ENCODE data around the gene C1GALT1.
A peak's percentile ranks its signal among the peaks of the same experiment; 100 is the strongest.
"Not testable (repeated sequence)": the region's sequence is repeated elsewhere in the genome, so short reads cannot be mapped to it uniquely, and the experiment has no call there.

C1GALT1 gene

GRCh38 chr7:7188091-7188490 is 5.7 kb downstream of the C1GALT1 start:
- H3K4me3 ChIP-seq (ENCODE audit: control insufficient read depth, low read depth, low read length): no peak overlapping the region
- TF ChIP-seq CTCF (conservative IDR thresholded peaks at IDR 0.05; ENCODE audit: control insufficient read depth, insufficient read depth, low read depth, low read length): no peak
- no peak for DNase-seq (ENCODE audit: low read depth)

DNA sequence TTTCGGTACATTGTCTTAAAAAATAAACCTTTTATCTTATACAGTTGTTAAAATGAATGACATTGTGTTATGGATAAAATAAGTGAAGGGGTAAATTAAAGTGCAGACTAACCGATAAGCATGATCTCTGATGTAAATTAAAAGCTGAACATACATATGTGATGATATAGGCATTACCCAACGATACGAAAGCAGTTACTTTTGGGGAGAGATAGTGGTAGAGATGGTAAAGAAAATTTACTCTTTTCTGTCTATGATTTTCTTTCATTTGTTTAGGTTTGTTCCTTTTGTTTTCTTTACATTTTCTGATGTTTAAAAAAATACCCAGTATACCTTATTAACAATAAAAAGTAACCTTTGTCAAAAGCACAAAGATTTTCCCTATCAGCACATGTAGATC is 6.4 kb downstream of the C1GALT1 start:
- TF ChIP-seq CTCF (conservative IDR thresholded peaks at IDR 0.05; ENCODE audit: control insufficient read depth, insufficient read depth, low read depth, low read length): no peak
- DNase-seq (ENCODE audit: low read depth): no peak
- no peak overlapping the region for H3K4me3 ChIP-seq (ENCODE audit: control insufficient read depth, low read depth, low read length)

GRCh38 chr7:7190142-7190541 is 7.8 kb downstream of the C1GALT1 start:
- TF ChIP-seq CTCF (conservative IDR thresholded peaks at IDR 0.05; ENCODE audit: control insufficient read depth, insufficient read depth, low read depth, low read length): no peak
- no peak overlapping the region for H3K4me3 ChIP-seq (ENCODE audit: control insufficient read depth, low read depth, low read length)
- DNase-seq (ENCODE audit: low read depth): peak; percentile 81

DNA sequence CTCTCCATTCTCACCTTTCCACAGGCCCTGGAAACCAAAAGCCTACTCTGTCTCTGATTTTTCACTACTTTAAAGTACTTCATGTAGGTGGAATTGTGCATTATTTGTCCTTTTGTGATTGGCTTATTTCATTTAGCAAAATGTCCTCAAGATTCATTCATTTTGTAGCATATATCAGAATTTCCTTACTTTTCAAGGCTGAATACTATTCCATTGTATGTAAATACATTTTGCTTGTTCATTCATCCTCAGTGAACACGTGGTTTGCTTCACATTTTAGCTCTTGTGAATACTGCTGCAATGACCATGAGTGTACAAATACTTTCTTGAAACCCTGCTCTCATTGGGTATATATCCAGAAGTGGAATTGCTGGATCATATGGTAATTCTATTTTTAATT is 8.8 kb downstream of the C1GALT1 start:
- DNase-seq (ENCODE audit: low read depth): no peak

DNA sequence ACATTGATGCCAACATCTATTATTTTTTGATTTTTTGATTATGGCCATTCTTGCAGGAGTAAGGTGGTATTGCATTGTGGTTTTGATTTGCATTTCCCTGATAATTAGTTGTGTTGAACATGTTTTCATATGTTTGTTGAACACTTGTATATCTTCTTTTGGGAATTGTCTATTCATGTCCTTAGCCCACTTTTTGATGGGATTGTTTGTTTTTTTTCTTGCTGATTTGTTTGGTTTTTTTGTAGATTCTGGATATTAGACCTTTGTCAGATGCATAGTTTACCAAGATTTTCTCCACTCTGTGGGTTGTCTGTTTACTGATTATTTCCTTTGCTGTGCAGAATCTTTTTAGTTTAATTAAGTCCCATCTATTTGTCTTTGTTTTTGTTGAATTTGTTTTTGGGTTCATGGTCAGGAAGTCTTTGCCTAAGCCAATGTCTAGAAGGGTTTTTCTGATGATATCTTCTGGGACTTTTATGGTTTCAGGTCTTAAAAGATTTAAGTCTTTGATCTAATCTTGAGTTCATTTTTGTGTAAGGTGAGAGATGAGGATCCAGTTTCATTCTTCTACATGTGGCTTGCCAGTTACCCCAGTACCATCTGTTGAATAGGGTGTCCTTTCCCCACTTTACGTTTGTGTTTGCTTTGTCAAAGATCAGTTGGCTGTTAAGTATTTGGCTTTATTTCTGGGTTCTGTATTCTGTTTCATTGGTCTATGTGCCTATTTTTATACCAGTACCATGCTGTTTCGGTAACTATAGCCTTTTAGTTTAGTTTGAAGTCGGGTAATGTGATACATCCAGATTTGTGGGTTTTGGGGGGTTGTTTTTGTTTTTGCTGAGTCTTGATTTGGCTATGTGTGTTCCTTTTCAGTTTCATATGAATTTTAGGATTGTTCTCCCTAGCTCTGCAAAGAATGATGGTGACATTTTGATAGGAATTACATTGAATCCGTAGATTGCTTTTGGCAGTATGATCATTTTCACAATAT is 10.7 kb downstream of the C1GALT1 start:
- not testable (repeated sequence) for DNase-seq (ENCODE audit: low read depth); H3K4me3 ChIP-seq (ENCODE audit: control insufficient read depth, low read depth, low read length)

More for the DNA sequence above, 8.8 kb downstream of the C1GALT1 start:
- TF ChIP-seq CTCF (conservative IDR thresholded peaks at IDR 0.05; ENCODE audit: control insufficient read depth, insufficient read depth, low read depth, low read length): no peak
- H3K4me3 ChIP-seq (ENCODE audit: control insufficient read depth, low read depth, low read length): no peak overlapping the region

GRCh38 chr7:7199592-7199991 is 17.2 kb downstream of the C1GALT1 start:
- not testable (repeated sequence) for DNase-seq (ENCODE audit: low read depth); H3K4me3 ChIP-seq (ENCODE audit: control insufficient read depth, low read depth, low read length)

DNA sequence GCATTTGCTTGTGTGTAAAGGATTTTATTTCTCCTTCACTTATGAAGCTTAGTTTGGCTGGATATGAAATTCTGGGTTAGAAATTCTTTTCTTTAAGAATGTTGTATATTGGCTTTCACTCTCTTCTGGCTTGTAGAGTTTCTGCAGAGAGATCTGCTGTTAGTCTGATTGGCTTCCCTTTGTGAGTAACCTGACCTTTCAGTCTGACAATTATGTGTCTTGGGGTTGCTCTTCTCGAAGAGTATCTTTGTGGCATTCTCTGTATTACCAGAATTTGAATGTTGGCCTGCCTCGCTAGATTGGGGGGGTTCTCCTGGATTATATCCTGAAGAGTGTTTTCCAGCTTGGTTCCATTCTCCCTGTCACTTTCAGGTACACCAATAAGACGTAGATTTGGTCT is 17.9 kb downstream of the C1GALT1 start:
- not testable (repeated sequence) for H3K4me3 ChIP-seq (ENCODE audit: control insufficient read depth, low read depth, low read length); DNase-seq (ENCODE audit: low read depth)

GRCh38 chr7:7201578-7202374 is 19.4 kb downstream of the C1GALT1 start:
- no peak for TF ChIP-seq CTCF (conservative IDR thresholded peaks at IDR 0.05; ENCODE audit: control insufficient read depth, insufficient read depth, low read depth, low read length)
- no peak for DNase-seq (ENCODE audit: low read depth)
- H3K4me3 ChIP-seq (ENCODE audit: control insufficient read depth, low read depth, low read length): no peak overlapping the region
